HepG2 (cell line): ENCODE results near the gene CCDC70. TPM values are rescaled to one million over a fixed set of nuclear protein-coding genes. Genes with fewer than 3 reads are reported as not detected.

Experiments used
- ATAC-seq: fragments of 200-7000 bp; cut with Tn5 transposase; 3 replicates; pipeline ENCODE4 v1.9.1; 2020; ENCODE audit warnings: mild to moderate bottlenecking, moderate library complexity
- BruUV-seq: library from RNA; stranded (reverse); fragments of 400-500 nt; replicated peaks from 2 replicates; lab custom pipeline; 2021; lab: Mats Ljungman, UMichigan
- CTCF ChIA-PET: fragments of 300-600 bp; formaldehyde crosslinking; extraction: SDS; loops from one replicate; lab custom pipeline; 2021; ENCODE audit warnings: low total read pairs, inconsistent platforms, low intra/inter-chr PET ratio; lab: Yijun Ruan, JAX
- POLR2A ChIA-PET: fragments of 350-600 bp; sonication (Branson Sonifier 250); formaldehyde crosslinking; loops from one replicate; lab custom pipeline; 2020; ENCODE audit warnings: antibody characterized with exemption, inconsistent platforms; lab: Yijun Ruan, JAX
- DNase-seq: peaks from one replicate; pipeline ENCODE4 v3.0.0-alpha.2; 2015; ENCODE audit warnings: low spot score
- FAIRE-seq: peaks from 3 replicates; lab custom pipeline; 2011; peaks lifted over from hg19 to GRCh38; lab: Jason Lieb, UNC
- H2AFZ ChIP-seq: one replicate; pipeline ENCODE4 v1.6.1; 2011; ENCODE audit warnings: low read length, inconsistent platforms
- H3K27ac ChIP-seq: fragments of 300-600 bp; 3 replicates; pipeline ENCODE4 v1.8.0; 2011; ENCODE audit warnings: mixed run types, mild to moderate bottlenecking, mixed read lengths, low read length, inconsistent platforms; ENCODE audit not compliant: insufficient read depth; ENCODE audit errors: extremely low read length
- H3K27me3 ChIP-seq, 2 experiments: fragments of 200-600 bp in 1 of 2; 2 replicates in 1 of 2; 3 replicates in 1 of 2; pipeline versions ENCODE4 v1.6.0 to v1.8.0; 2011; ENCODE audit warnings: low read length in 2 of 2, mild to moderate bottlenecking in 2 of 2, moderate library complexity in 2 of 2, inconsistent platforms in 1 of 2; ENCODE audit not compliant: insufficient read depth in 2 of 2, control insufficient read depth in 1 of 2
- H3K36me3 ChIP-seq, 2 experiments: fragments of 200-600 bp in 1 of 2; replicated peaks in 1 of 2; 2 replicates in 1 of 2; 3 replicates in 1 of 2; pipeline versions ENCODE4 v1.5.1 to v1.8.0; 2011; ENCODE audit warnings: low read length in 2 of 2, inconsistent platforms in 1 of 2; ENCODE audit not compliant: insufficient read depth in 2 of 2, control insufficient read depth in 1 of 2
- H3K4me1 ChIP-seq: 2 replicates; pipeline ENCODE4 v1.5.1; 2012; ENCODE audit warnings: low read length, inconsistent platforms; ENCODE audit not compliant: insufficient read depth
- H3K4me2 ChIP-seq: 2 replicates; pipeline ENCODE4 v1.6.0; 2011; ENCODE audit warnings: low read depth, low read length, inconsistent platforms
- H3K4me3 ChIP-seq, 3 experiments: fragments of 200-600 bp in 1 of 3; sonication (generic), shearing (Covaris generic) in 1 of 3; replicated peaks in 1 of 3; 2 replicates each; pipeline ENCODE4 v1.5.1; 2011 to 2016; ENCODE audit warnings: low read length in 3 of 3, inconsistent platforms in 2 of 3, low read depth in 2 of 3, mild to moderate bottlenecking in 2 of 3, control low read depth in 1 of 3, mixed read lengths in 1 of 3; ENCODE audit not compliant: insufficient read depth in 1 of 3
- H3K79me2 ChIP-seq: one replicate; pipeline ENCODE4 v1.6.1; 2011; ENCODE audit warnings: low read length, inconsistent platforms; ENCODE audit not compliant: insufficient read depth
- H3K9ac ChIP-seq: 2 replicates; pipeline ENCODE4 v1.6.0; 2011; ENCODE audit warnings: mild to moderate bottlenecking, low read depth, low read length, inconsistent platforms; ENCODE audit not compliant: insufficient read depth
- H3K9me3 ChIP-seq: 2 replicates; pipeline ENCODE4 v1.5.1; 2012; ENCODE audit warnings: mild to moderate bottlenecking, low read length
- H4K20me1 ChIP-seq: 2 replicates; pipeline ENCODE4 v1.6.0; 2011; ENCODE audit warnings: inconsistent platforms, mild to moderate bottlenecking, low read length, moderate library complexity; ENCODE audit not compliant: insufficient read depth
- AGO1 ChIP-seq: fragments of 200-400 bp; formaldehyde crosslinking; IDR thresholded peaks from 2 replicates; pipeline ENCODE4 v1.6.1; 2017; ENCODE audit warnings: mild to moderate bottlenecking, low read depth, low read length, moderate library complexity; ENCODE audit not compliant: poor library complexity, severe bottlenecking
- ELF3 ChIP-seq: IDR thresholded peaks from 2 replicates; pipeline ENCODE4 v1.6.1; 2016; ENCODE audit warnings: missing genetic modification reagents, missing compliant biosample characterization
- GLI4 ChIP-seq: sonication (generic); formaldehyde crosslinking; IDR thresholded peaks from 2 replicates; pipeline ENCODE4 v1.5.1; 2020; ENCODE audit warnings: missing genetic modification reagents, mild to moderate bottlenecking, moderate library complexity, borderline replicate concordance
- MAZ ChIP-seq, 2 experiments: sonication (generic) in 1 of 2; formaldehyde crosslinking in 1 of 2; IDR thresholded peaks; 2 replicates each; pipeline versions ENCODE4 v1.5.0 to v1.6.1; 2012 to 2020; ENCODE audit warnings: low read depth in 2 of 2, mild to moderate bottlenecking in 2 of 2, borderline replicate concordance in 1 of 2, improper control_type of control experiment in 1 of 2, low read length in 1 of 2, missing genetic modification reagents in 1 of 2, moderate library complexity in 1 of 2
- MXD4 ChIP-seq: IDR thresholded peaks from 2 replicates; pipeline ENCODE4 v1.6.1; 2016; ENCODE audit warnings: mild to moderate bottlenecking, missing biosample characterization, missing genetic modification reagents
- ONECUT2 ChIP-seq: sonication (generic); formaldehyde crosslinking; IDR thresholded peaks from 2 replicates; pipeline ENCODE4 v1.4.0; 2020; ENCODE audit warnings: missing genetic modification reagents
- POGZ ChIP-seq: sonication (generic); formaldehyde crosslinking; IDR thresholded peaks from 2 replicates; pipeline ENCODE4 v1.4.0; 2020; ENCODE audit warnings: mild to moderate bottlenecking, missing genetic modification reagents
- RFXANK ChIP-seq: IDR thresholded peaks from 2 replicates; pipeline ENCODE4 v1.6.1; 2016
- RNF2 ChIP-seq: fragments of 450-650 bp; conservative IDR thresholded peaks from 2 replicates; pipeline ENCODE4 v1.6.1; 2016; ENCODE audit warnings: low read depth
- THAP9 ChIP-seq: sonication (generic); formaldehyde crosslinking; IDR thresholded peaks from 2 replicates; pipeline ENCODE4; 2020; ENCODE audit warnings: missing genetic modification reagents, mild to moderate bottlenecking, borderline replicate concordance
- ZBTB42 ChIP-seq: sonication (generic); formaldehyde crosslinking; IDR thresholded peaks from 2 replicates; pipeline ENCODE4 v1.5.0; 2020; ENCODE audit warnings: mild to moderate bottlenecking, missing genetic modification reagents
- ZNF160 ChIP-seq: sonication (generic); formaldehyde crosslinking; IDR thresholded peaks from 2 replicates; pipeline ENCODE4 v1.8.0; 2022; ENCODE audit warnings: mild to moderate bottlenecking, inconsistent platforms, missing genetic modification reagents
- ZNF891 ChIP-seq: sonication (generic); formaldehyde crosslinking; IDR thresholded peaks from 2 replicates; pipeline ENCODE4 v1.5.0; 2020; ENCODE audit warnings: mild to moderate bottlenecking, missing genetic modification reagents
- WGBS: methylation state at CpG from one replicate; pipeline ENCODE4 v1.1.6; 2017; ENCODE audit warnings: low lambda C conversion rate; 5-methylcytosine and 5-hydroxymethylcytosine counted together
- in situ Hi-C: cut with HindIII; loops from 2 replicates; pipeline ENCODE4 v1.10.0; 2017; ENCODE audit warnings: low pct_unique_long_range_greater_than_20kb; ENCODE audit not compliant: extremely low pct_ligation_motif_present
- intact Hi-C: fragments of 100-400 bp; cut with micrococcal nuclease; formaldehyde crosslinking; loops from one replicate; pipeline ENCODE4 v1.10.0; 2022; ENCODE audit not compliant: unreplicated experiment
- polyA plus RNA-seq, 8 experiments: library from polyadenylated mRNA; depleted of rRNA in 3 of 8; stranded (reverse) in 7 of 8; unstranded in 1 of 8; fragments of >200 nt; fragmentation: Illumina TruSeq in 4 of 8; extraction: Trizol in 4 of 8; gene quantifications; 2 replicates each; pipeline versions ENCODE4 v1.2.1 to v1.2.3, GENCODE V29; 2011 to 2016; ENCODE audit warnings: low read depth in 4 of 8, missing spikeins in 1 of 8, mixed read lengths in 1 of 8; ENCODE audit not compliant: insufficient read depth in 1 of 8
- total RNA-seq, 5 experiments: library from RNA; depleted of rRNA; stranded (reverse); fragments of >200 nt; fragmentation: Illumina TruSeq; extraction: Trizol; gene quantifications; 2 replicates each; pipeline ENCODE4 v1.2.3, GENCODE V29; 2016; ENCODE audit warnings: low read depth in 1 of 5
- TF ChIP-seq, protein P1 (sequence below): sonication (generic); formaldehyde crosslinking; IDR thresholded peaks from 2 replicates; pipeline ENCODE4 v1.8.1; 2023; ENCODE audit warnings: mild to moderate bottlenecking, missing genetic modification reagents

CCDC70 gene
- total and polyA plus RNA-seq, 2 of the 13 experiments (the other 11 are each of a cell fraction or from before 2014, with no cell fraction given) = 0.13 TPM; not detected in 1

DNA sequence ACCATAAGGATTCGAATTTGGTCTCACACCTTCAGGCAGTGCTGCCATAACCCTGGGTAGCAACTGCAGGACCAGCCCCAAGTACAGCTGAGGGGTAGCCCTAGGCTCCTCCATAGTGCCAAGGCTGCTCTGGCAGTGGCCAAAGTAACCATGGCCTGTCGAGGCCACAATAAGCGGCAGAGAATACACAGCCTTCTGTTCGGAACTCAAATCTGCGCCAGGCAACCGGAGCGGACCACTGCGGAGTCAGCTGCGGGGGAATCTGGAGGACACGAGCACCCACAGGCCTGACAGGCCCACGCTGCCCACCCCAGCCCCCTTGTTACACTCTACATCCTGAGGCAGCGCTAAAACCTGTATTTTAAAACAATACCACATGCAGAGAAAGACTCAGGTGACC, 48.7 kb downstream of the CCDC70 start:
- H3K9ac ChIP-seq = no peak overlapping the region
- WGBS = 89% methylated on average over 7 of the region's 12 CpGs
- FAIRE-seq = no peak
- no peaks in the 10 kb centered on the region for H3K79me2 ChIP-seq
- BruUV-seq = no TSS peak
- no peak for ATAC-seq
- no peak for TF ChIP-seq AGO1
- no peak for TF ChIP-seq RNF2
- no peak for TF ChIP-seq MAZ (IDR thresholded peaks at IDR 0.05; ENCODE audit: borderline replicate concordance, low read depth, low read length)
- TF ChIP-seq MAZ (CRISPR knock-in tag; IDR thresholded peaks at IDR 0.05; ENCODE audit: low read depth) = no peak
- no peak for TF ChIP-seq GLI4
- no peak for TF ChIP-seq ZNF891
- TF ChIP-seq ZNF160 (CRISPR knock-in tag) = no peak
- ChIA-PET CTCF (no interaction called here), POLR2A (no interaction called here)
- no peak overlapping the region for H3K27ac ChIP-seq
- H4K20me1 ChIP-seq = no peaks in the 10 kb centered on the region
- H3K4me1 ChIP-seq = peaks cover 11% of the 10 kb centered on the region
- in situ Hi-C loops (no loop called here), intact Hi-C loops (no loop called here)
- H3K4me3 ChIP-seq = no peak overlapping the region
- peaks cover 8 to 18% of the 10 kb centered on the region in 2 experiments; a peak in 4 of 5 replicates for H3K36me3 ChIP-seq
- no peaks in the 10 kb centered on the region for H3K9me3 ChIP-seq
- H3K27me3 ChIP-seq = no peaks in the 10 kb centered on the region
- no peak overlapping the region for H2AFZ ChIP-seq
- no peak overlapping the region for H3K4me2 ChIP-seq
- DNase-seq = no peak

- Histone ChIP-seq H3K36me3 (peaks cover 8 to 16% of the 10 kb centered on the region in 2 experiments; a peak in 4 of 5 replicates), H3K27ac (no peak overlapping the region), H4K20me1 (no peaks in the 10 kb centered on the region), H3K4me1 (peaks cover 5% of the 10 kb centered on the region), H3K4me3 (no peak overlapping the region), H3K9me3 (no peaks in the 10 kb centered on the region), H3K9ac (no peak overlapping the region), H3K4me2 (no peak overlapping the region), H3K27me3 (no peaks in the 10 kb centered on the region), H2AFZ (no peak overlapping the region), H3K79me2 (no peaks in the 10 kb centered on the region)
- FAIRE-seq (no peak), ATAC-seq (no peak), DNase-seq (no peak)
- ChIA-PET CTCF (no interaction called here), POLR2A (no interaction called here)
- intact Hi-C loops = no loop called here
- BruUV-seq = no TSS peak
- WGBS = 98% methylated on average over 10 of the region's 10 CpGs
- in situ Hi-C loops = no loop called here
- no peak for TF ChIP-seq ONECUT2 (CRISPR knock-in tag)
- no peak for TF ChIP-seq RFXANK (CRISPR knock-in tag)
- no peak for TF ChIP-seq ZBTB42 (CRISPR knock-in tag)
- TF ChIP-seq ELF3 (CRISPR knock-in tag) = no peak
- no peak for TF ChIP-seq MXD4 (CRISPR knock-in tag)
- TF ChIP-seq, protein P1, sequence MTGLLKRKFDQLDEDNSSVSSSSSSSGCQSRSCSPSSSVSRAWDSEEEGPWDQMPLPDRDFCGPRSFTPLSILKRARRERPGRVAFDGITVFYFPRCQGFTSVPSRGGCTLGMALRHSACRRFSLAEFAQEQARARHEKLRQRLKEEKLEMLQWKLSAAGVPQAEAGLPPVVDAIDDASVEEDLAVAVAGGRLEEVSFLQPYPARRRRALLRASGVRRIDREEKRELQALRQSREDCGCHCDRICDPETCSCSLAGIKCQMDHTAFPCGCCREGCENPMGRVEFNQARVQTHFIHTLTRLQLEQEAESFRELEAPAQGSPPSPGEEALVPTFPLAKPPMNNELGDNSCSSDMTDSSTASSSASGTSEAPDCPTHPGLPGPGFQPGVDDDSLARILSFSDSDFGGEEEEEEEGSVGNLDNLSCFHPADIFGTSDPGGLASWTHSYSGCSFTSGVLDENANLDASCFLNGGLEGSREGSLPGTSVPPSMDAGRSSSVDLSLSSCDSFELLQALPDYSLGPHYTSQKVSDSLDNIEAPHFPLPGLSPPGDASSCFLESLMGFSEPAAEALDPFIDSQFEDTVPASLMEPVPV = no peak
- no peak for TF ChIP-seq THAP9
- no peak for TF ChIP-seq POGZ (CRISPR knock-in tag)
Observed at GRCh38 chr13:51912091-51912490, 50.3 kb downstream of the CCDC70 start.
